HG03558 (cell line): ENCODE data around the gene CABP7.
"Not testable (repeated sequence)": the region's sequence is repeated elsewhere in the genome, so short reads cannot be mapped to it uniquely, and the experiment has no call there.

ENCODE experiments used
- ATAC-seq: cut with Tn5 transposase; IDR thresholded peaks from one replicate; pipeline ENCODE4 v1.9.1; 2021; ENCODE audit warnings: moderate number of reproducible peaks; ENCODE audit not compliant: unreplicated experiment; ENCODE audit errors: extremely low read depth

The CABP7 gene

DNA sequence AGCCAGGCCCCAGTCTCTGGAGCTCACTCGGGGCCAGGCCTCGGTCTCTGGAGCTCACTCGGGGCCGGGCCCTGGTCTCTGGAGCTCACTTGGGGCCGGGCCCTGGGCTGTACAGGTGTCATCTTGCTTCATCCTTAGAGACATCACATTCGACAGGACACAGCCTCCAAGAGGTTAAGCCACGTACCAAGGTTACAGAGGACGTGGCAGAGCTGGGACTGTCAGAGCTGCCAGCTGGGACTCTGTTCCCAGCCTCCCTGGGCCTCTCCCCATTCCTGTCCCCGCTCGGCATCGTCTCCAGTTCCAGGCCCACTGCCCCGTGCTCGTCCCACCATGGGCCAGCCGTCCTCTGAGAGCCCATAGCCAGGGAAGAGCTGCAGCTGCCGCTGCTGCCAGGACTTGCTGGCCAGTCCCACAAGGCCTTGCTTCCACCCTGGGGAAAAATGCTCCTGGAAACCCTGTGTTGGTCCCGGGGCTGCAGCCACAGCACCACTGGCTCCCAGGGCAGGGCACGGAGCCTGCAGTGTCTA is 19.6 kb downstream of the CABP7 start:
- ATAC-seq = no peak

DNA sequence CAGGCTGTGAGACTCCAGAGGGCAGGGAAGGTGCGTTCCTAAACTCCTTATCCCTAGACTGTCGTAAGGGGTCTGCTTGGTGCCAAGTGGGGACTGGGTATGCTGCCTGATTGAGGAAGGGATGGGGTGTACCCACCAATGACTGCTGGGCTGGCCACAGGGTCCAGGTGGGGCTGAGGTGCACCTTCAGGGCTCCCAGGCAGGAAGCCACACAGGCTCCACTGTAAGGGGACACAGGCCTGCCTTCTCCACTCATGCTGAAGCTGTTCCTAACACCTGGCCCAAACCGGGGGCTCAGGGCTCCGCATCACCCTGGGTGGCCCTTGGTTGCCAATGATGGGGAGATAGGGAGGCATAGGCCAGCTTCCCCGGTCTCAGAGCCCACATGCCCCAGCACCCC is 20.4 kb downstream of the CABP7 start:
- ATAC-seq = no peak

DNA sequence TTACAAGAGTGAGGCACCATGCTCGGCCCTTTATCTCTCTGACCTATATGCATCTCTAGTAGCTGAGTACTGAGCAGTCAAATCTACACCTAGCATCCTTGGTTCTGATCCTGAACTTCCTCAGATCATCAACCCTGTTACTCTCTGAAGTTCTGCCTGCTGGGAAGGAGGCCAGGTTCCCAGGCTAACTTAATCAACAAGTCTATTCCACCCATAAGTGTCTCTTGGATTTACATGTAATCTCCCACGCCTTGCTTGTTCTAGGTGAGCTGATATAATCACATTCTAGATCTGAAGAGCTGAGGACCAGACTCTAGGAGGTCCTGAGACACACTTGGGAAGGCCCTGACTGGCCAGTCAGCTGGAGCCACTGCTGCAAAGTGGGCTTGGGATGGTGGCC is 22.1 kb downstream of the CABP7 start:
- ATAC-seq = no peak

DNA sequence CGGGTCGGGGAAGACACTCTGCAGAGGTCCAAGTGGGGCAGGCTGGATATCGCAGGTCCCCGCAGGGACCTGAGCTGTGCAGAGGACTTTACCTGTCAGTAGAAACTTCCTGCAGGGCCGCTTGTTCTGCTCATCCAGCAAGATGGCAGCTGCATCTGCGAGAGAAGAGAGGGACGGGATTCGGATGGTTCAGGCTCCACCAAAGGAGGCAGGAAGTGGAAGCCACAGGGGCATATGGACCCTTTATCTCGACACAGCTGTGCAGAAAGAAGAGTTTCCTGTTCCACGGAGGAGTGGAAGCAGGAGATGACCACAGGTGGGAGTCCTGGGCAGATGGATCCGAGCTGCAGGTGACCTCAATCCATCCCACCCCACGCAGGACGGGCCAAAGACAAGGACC is 22.5 kb downstream of the CABP7 start:
- ATAC-seq = no peak

DNA sequence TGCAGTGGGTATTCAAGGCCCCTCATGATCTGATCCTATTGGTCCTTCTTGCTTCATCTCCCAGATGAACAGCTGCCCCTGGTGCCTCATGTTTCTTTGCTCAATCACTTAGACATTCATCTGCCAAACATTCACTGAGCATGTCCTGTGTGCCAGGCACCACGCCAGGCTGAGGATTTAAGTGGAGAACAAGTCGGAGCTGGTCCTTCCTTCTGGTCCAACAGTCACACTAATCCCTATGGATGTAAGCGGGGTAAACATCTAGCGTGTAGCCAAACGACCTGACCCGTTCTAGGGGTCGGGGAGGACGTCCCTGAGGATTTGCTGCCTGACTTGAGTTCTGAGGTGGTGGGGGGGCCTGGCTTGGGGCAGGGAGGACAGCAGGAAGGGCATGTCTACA is 25.1 kb downstream of the CABP7 start:
- no peak for ATAC-seq

GRCh38 chr22:29747832-29748231 is 28.0 kb downstream of the CABP7 start:
- no peak for ATAC-seq

DNA sequence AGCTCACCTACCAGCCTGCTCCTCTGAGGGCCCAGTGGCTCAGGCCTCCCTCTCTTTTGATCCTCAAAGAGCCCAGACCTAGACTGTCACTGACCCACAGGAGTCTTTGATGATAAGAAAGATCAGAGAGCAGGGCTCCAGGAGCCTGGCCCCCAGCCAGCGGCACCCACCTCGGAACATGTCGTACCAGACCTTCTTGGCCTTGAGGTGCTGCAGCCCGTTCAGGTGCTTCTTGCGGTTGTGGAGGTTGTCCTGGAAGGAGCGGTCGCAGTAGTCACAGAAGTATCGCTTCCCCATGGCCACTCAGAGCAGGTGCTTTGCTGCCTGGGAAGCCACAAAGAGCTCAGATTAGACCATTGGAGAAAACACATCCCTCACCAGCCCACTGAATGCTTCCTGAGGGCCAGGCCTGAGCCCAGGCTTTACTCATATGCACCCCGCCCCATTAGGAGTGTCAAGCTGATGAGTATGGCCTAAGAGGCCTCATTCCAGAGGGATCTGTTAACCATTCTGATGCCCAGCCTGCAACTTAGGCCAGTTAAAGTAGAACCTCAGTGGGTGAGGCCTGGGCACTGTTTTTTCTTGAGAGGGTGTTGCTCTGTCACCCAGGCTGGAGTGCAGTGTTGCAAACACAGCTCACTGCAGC is 28.6 kb downstream of the CABP7 start:
- ATAC-seq = no peak

DNA sequence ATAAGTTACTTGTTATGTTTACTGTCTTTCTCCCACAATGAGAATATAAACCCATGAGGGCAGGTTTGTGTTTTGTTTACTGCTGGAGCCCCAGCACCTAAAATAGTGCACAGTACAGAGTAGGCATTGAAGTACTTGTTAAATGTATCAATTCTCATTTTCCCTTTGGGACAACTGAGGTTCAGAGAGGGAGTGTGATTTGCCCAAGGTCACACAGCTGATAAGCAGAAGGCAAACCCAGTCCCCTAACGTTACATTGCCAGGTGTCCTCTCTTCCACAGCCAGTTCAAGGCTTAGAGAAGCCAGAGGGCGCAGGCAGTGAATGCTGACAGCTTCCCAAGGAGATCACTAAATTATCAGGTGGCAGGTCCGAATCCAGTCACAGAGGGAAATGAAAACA is 30.2 kb downstream of the CABP7 start:
- no peak for ATAC-seq

GRCh38 chr22:29750559-29751538 is 31.0 kb downstream of the CABP7 start:
- no peak for ATAC-seq

DNA sequence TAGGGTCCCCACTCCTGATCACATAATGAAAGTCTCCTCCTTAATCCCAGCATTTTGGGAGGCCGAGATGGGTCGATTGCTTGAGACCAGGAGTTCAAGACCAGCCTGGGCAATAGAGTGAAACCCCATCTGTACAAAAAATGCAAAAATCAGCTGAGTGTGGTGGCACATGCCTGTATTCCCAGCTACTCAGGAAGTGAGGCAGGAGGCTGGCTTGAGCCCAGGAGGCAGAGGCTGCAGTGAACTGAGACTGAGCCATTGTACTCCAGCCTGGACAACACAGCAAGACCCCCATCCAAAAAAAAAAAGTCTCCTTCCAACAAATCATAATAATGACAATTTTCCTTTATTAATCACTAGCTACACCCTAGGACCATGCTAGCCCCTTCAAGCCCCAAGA is 31.9 kb downstream of the CABP7 start:
- ATAC-seq = no peak

- ATAC-seq = no peak
Measured at GRCh38 chr22:29753808-29754657, 34.2 kb downstream of the CABP7 start.

- ATAC-seq = not testable (repeated sequence)
Measured at GRCh38 chr22:29754658-29755395, 35.0 kb downstream of the CABP7 start.

DNA sequence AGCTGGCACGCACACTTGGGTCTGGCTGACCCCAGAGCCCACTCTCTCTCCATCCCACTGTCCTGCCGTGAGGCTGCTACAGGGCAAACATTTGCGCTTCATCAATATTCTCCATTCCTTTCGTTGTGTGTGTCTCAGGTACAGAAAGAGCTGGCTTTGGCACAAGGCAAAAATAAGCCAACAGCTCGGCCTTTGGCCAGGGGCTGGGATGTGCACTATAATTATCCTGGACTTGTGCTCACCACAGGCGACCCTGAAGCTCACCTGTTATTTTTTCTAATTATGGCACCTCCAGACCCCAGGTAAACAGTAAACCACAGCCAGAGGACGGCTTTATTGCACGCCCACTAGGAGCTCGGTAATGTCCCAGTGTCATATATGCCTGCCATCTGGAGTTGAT is 36.1 kb downstream of the CABP7 start:
- no peak for ATAC-seq

DNA sequence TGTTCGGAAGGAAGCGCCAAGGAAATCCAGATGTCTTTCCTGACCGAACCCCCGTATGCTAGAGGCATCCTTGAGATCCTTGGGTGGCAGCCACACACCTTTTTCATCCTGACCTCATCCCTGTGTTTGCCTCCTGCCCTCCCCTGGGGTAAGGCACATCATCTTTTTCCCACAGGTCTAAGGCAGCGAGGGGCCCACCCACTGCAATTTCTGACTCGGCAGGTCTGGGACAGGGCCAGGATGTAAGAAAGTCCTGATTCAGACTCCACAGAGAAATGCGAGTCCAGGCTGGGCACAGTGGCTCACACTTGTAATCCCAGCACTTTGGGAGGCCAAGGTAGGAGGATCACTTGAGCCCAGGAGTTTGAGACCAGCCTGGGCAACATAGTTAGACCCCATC is 36.5 kb downstream of the CABP7 start:
- no peak for ATAC-seq

DNA sequence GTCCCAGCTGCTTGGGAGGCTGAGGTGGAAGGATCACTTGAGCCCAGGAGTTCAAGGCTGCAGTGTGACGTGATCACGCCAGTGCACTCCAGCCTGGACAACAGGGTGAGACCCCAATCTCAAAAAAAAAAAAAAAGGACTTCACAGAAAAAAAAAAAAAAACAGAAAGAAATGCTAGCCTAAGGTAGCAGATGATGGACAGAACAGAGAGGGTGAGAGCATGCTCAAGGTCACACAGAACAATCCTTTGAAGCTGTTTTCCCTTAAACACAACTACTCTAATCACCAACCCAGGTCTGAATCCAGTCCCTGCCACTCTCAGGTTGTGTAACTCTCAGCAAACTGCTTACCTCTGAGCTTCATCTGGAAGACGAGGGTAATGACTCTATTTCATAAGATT is 37.3 kb downstream of the CABP7 start:
- no peak for ATAC-seq

GRCh38 chr22:29758068-29758622 is 38.3 kb downstream of the CABP7 start:
- ATAC-seq = no peak

DNA sequence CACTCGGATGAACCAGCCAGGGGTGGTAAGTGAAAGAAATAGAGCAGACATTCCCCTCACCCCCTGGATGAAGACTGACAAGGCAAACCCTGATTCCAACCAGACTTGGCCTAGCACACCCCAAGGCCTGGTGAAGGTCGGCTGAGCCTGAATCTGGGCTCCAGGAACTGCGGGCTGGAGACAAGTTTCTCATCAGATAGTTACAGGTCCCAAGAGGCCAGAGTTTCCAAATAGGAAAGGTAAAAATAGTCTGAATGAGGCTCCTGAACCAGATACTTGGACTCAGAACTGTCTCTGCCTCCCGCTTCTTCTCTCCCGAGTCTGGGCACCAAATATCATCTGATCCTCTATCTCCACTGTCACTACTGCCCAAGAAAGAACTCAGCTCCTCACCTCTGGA is 39.2 kb downstream of the CABP7 start:
- ATAC-seq = no peak

- no peak for ATAC-seq
Measured at GRCh38 chr22:29762263-29762662, 42.5 kb downstream of the CABP7 start.

DNA sequence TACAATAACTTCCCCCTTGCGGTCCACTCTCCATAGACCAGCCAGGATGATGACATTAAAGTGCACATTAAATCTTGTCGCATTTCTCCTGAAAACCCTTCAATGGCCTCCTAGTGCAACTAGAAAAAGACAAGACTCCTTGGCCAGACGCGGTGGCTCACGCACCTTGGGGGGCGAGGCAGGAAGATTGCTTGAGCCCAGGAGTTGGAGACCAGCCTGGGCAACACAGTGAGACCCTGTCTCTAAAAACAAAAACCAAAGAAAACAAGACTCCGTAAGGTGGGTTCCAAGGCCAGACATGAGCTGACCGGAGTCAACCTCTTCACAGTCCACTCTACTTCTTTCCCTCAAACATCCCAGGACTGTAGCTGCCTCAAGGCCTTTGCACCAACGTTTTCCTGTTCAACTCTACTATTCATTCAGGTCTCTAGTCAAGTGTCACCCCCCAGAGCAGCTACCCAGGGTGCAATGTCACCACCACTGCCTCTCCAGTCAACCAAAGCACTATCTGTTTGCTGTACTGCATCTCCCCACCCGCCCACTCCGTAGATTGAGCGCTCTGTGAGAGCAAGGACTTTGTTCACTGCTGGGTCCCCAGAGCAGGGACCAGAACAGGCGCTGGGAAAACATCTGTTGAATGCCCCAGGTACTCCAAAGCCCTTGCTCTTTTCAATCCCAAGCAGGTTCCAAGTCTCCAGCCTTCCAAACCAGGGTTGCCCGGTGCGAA is 46.3 kb downstream of the CABP7 start:
- ATAC-seq = no peak
